Muscle layer of duodenum (tissue), 2 donors: Measurements from ENCODE around the gene SUFU.

ENCODE experiments used
- H3K27ac ChIP-seq: one replicate; pipeline ENCODE4 v1.7.0; 2013; ENCODE audit warnings: mild to moderate bottlenecking, low read length
- H3K27me3 ChIP-seq: one replicate; pipeline ENCODE4 v1.7.0; 2013; ENCODE audit warnings: low read depth, mild to moderate bottlenecking, control low read depth, low read length
- H3K36me3 ChIP-seq, 2 donors: one replicate each; pipeline ENCODE4 v1.7.0; 2013; ENCODE audit warnings: low read length in 2 of 2, control low read depth in 1 of 2, mild to moderate bottlenecking in 1 of 2; ENCODE audit not compliant: insufficient read depth in 2 of 2, control insufficient read depth in 1 of 2
- H3K4me1 ChIP-seq, 2 donors: one replicate each; pipeline ENCODE4 v1.7.0; 2013; ENCODE audit warnings: low read length in 2 of 2, mild to moderate bottlenecking in 2 of 2, control low read depth in 1 of 2, moderate library complexity in 1 of 2; ENCODE audit not compliant: insufficient read depth in 2 of 2, control insufficient read depth in 1 of 2
- H3K4me3 ChIP-seq, 2 donors: one replicate each; pipeline ENCODE4 v1.7.0; 2013; ENCODE audit warnings: low read length in 2 of 2, low read depth in 1 of 2, mild to moderate bottlenecking in 1 of 2
- H3K9me3 ChIP-seq, 2 donors: one replicate each; pipeline ENCODE4 v1.7.0; 2013; ENCODE audit warnings: low read length in 2 of 2, control low read depth in 1 of 2, mild to moderate bottlenecking in 1 of 2; ENCODE audit not compliant: control insufficient read depth in 1 of 2
- donor health status: healthy.

Gene SUFU

DNA sequence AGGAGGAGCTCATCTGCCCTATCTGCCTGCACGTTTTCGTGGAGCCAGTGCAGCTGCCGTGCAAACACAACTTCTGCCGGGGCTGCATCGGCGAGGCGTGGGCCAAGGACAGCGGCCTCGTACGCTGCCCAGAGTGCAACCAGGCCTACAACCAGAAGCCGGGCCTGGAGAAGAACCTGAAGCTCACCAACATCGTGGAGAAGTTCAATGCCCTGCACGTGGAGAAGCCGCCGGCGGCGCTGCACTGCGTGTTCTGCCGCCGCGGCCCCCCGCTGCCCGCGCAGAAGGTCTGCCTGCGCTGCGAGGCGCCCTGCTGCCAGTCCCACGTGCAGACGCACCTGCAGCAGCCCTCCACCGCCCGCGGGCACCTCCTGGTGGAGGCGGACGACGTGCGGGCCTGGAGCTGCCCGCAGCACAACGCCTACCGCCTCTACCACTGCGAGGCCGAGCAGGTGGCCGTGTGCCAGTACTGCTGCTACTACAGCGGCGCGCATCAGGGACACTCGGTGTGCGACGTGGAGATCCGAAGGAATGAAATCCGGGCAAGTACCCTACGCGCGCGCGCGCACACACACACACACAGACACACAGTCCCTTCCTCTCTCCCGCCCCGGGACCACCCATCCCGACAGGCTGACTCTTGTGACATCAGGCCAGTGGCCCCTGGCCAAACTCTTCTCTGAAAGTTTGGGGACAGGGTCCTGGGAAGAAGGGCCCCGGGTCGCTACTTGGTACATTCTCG is 141.0 kb downstream of the SUFU start:
- Histone ChIP-seq H3K27ac (peak overlapping the region; percentile 99), H3K36me3 (peaks cover 4 to 15% of the 10 kb centered on the region in 2 donors), H3K4me1 (peaks cover 27 to 47% of the 10 kb centered on the region in 2 donors)

DNA sequence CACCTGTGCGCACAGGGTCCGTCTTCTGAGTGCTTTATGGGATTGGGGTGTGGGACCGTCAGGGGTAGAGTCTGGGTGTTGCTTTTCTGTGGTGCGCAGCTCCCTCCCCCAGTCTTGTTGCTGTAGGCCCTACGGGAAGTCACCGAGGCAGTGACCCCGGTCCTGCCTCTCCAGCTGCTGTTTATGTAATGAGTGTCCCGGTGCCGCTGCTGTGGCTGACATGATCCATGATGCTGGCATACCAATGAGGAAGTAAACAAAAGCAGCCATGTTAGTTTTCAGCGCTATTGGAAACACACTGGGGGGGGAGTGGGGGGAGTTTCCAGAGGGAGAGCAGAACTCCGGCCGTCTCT is 141.6 kb downstream of the SUFU start:
- H3K27me3 ChIP-seq, result no peaks in the 10 kb centered on the region
- peak overlapping the region; percentile 99 for H3K27ac ChIP-seq
- H3K4me1 ChIP-seq, result peaks cover 31 to 52% of the 10 kb centered on the region in 2 donors
- H3K9me3 ChIP-seq, result no peaks in the 10 kb centered on the region
- peak overlapping the region; percentile 92 to 99 for H3K4me3 ChIP-seq
- peaks cover 4 to 15% of the 10 kb centered on the region in 2 donors for H3K36me3 ChIP-seq

More for the DNA sequence above, 141.0 kb downstream of the SUFU start:
- H3K4me3 ChIP-seq, result peak overlapping the region; percentile 92 to 99
- H3K27me3 ChIP-seq, result no peaks in the 10 kb centered on the region
- H3K9me3 ChIP-seq, result no peaks in the 10 kb centered on the region

DNA sequence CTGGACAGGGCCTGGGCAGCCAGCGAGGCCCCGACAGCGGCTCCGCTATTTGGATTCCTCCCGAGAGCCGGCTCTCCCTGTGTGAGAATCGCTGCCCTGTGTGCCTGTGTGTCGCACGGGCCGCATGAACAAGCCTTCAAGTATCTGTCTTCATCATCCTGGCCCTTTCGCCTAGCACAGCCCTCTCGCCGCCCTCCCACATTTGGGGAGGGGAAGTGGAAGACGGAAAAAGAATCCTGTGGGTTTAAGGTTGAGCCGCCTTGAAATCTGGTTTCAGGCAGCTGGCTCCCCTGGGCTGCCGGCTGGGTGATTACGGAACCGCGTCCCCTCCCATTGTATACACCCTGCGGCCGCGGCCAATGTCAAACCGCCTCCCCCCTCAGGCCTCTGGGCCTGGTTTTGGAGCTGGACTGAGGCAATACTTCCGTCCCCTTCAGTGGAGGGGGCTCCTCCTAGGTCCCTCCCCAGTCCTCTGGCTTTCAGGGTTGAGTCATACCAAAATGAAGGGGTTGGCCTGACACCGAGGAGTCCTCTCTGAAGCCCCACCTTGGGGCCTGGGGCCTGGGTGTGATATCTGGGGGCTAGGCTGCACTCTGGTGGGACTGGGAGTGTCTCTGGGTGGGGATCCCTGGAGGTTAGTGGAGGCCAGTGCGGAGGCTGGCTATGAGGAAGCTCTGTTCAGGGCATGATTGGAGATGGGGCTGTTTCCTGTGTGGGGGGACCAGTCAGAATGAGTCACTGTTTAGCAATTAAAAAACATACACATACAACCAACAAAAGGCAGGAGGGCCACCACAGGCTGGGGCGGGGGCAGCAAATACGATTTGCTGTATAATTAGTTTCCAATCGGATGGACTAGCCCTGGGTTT is 142.2 kb downstream of the SUFU start:
- Histone ChIP-seq H3K36me3 (peaks cover 4 to 15% of the 10 kb centered on the region in 2 donors), H3K9me3 (no peaks in the 10 kb centered on the region), H3K4me1 (peaks cover 37 to 58% of the 10 kb centered on the region in 2 donors), H3K27ac (peak overlapping the region; percentile 99), H3K27me3 (no peaks in the 10 kb centered on the region), H3K4me3 (peak overlapping the region; percentile 92 to 99)

DNA sequence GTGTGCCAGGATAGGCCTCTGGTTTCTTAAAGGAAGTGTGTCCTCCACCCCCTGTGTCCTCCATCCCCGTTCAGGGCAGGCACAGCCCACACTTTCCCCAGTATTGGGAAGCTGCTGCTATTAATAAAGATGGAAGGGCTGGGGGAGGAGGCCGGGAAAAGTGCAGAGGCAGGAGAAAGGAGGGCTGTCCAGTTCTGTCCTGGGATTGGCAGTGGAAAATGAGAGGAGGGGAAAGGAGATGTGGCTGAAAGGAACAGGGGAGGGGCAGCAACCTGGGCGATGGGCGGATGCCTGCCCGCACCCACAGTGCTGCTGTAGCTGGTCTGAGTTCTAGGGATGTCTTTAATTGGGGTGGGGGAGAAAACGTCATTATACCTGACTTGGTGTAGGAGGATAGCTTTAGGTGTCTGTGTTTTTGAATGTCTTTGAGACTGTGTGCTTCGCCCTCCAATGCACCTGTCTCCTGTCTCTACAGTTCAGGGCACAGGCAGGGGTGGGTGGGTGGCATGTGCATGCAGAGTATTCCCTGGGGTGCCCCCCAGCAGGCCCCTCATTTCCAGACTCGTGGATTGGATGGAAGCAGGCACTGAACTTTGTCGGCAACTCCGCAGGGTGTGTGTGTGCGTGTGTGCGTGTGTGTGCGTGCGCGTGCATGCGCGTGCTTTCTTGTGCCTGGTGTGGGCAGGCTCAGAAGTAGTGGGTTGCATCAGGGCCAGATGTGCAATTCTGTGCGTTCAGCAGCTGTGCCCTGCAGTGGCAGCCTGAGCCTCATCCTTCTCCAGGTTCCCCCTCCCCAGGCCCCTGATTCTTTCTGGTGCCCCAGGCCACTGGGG is 143.1 kb downstream of the SUFU start:
- Histone ChIP-seq H3K9me3 (no peaks in the 10 kb centered on the region), H3K27me3 (no peaks in the 10 kb centered on the region), H3K36me3 (peaks cover 4 to 15% of the 10 kb centered on the region in 2 donors), H3K27ac (peak overlapping the region; percentile 99), H3K4me1 (peaks cover 44 to 63% of the 10 kb centered on the region in 2 donors), H3K4me3 (peak overlapping the region; percentile 92 to 99)

- Histone ChIP-seq H3K4me3 (peak overlapping the region; percentile 92 to 99), H3K4me1 (peaks cover 51 to 70% of the 10 kb centered on the region in 2 donors), H3K27me3 (no peaks in the 10 kb centered on the region), H3K9me3 (no peaks in the 10 kb centered on the region), H3K27ac (peak overlapping the region; percentile 99), H3K36me3 (peaks cover 4 to 19% of the 10 kb centered on the region in 2 donors)
Measured at GRCh38 chr10:102647443-102648268, 143.9 kb downstream of the SUFU start.

GRCh38 chr10:102648269-102648888 is 144.6 kb downstream of the SUFU start:
- Histone ChIP-seq H3K27ac (no peak overlapping the region), H3K36me3 (peaks cover 8 to 24% of the 10 kb centered on the region in 2 donors), H3K27me3 (no peaks in the 10 kb centered on the region), H3K4me3 (peak overlapping the region; percentile 92 to 99), H3K9me3 (no peaks in the 10 kb centered on the region), H3K4me1 (peaks cover 51 to 76% of the 10 kb centered on the region in 2 donors)

DNA sequence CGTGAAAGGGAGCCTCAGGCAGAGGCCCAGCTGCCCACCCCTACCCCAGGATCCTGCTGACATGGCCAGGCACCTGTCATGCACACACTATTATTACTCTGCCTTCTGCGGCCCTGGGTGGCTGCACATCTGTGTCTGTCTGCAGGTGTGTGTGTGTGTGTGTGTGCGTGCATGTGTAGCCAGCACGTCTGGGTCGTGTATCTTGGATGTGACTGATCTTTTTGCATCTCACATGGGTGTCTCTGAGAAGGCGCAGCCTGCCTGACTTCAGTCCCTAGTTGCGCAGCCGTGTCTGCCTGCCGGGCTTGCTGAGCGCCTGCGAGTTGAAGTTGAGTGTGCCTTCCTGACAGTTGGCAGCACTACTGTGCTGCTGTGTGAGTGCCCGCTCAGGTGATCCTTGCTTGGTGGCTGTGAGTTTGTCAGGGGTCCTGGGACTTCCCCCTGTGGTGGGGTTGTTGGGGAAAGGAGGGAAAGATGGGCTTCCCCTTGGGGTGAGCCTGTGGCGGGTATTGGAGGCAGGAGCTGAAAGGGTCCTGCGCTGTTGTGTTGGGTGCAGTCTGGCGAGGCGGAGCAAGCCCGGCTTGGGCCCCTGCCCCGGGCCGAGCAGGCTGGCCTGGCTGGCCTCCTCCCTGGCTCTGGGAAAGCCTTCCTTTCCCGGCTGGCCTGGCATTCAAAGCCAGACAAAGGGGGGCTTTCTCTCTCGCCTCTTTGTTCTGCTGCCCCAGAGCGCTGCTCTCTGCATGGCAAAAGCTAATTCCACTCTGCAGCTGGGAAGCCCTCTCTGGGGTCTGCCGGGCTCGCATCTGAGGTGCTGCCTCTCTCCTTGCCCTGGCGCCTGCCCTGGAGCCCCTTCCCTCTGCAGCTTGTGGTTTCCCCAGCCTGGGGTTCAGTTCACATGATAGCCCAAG is 145.4 kb downstream of the SUFU start:
- H3K9me3 ChIP-seq, result no peaks in the 10 kb centered on the region
- peak overlapping the region; percentile 45 for H3K27ac ChIP-seq

DNA sequence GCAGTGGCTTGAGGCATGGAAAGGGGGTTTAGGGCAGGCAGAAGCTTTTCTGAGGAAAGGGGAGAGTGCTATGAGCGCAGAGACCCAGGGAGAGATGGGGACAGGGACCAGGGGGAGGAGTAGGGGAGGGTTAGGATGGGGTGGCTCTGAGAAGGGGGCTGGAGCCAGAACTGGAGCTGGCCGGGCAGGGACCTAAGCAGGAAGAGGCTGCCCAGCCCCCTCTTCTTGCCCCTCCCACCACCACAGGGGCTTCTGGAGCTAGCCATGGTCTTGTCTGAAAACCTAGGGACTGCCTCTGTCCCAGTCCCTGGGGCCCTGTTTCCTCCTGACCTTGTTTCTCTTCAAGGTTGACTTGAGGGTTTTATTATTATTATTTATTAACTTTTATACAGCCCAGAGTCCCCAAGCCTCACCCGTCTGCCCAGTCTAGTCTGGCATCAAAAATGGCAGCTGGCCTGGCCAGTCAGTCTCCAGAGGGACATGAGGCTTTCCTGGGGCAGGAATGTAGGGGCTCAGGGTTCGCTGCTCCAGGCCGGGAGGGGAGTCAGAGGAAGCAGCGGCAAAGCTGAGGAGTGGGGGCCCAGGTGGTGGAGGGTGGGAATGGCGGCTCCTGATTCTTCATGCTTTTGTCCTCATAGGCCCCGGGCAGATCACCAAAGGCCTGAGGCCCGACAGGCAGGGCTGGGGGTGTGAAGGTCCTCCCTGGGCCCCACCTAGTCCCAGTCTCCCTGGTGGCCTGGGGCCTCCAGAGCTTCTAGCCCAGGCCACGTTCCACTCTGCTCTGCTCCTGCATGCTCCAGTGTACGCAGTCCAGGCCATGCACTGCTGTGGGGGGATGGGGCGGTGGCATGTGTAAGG is 146.3 kb downstream of the SUFU start:
- Histone ChIP-seq H3K4me1 (peaks cover 51 to 75% of the 10 kb centered on the region in 2 donors), H3K9me3 (no peaks in the 10 kb centered on the region), H3K36me3 (peaks cover 19 to 35% of the 10 kb centered on the region in 2 donors), H3K27me3 (no peaks in the 10 kb centered on the region), H3K27ac (peak overlapping the region; percentile 45), H3K4me3 (peak overlapping the region; percentile 92 to 99)

More for the DNA sequence above, 145.4 kb downstream of the SUFU start:
- H3K4me3 ChIP-seq, result peak overlapping the region; percentile 92 to 99
- H3K27me3 ChIP-seq, result no peaks in the 10 kb centered on the region
- peaks cover 51 to 80% of the 10 kb centered on the region in 2 donors for H3K4me1 ChIP-seq
- H3K36me3 ChIP-seq, result peaks cover 13 to 31% of the 10 kb centered on the region in 2 donors
